IMR-90 (cell line): ENCODE data around the gene TSNAXIP1.

Source experiments
- CTCF ChIP-seq: conservative IDR thresholded peaks from 2 replicates; pipeline ENCODE4 v1.5.1; 2012; ENCODE audit warnings: mild to moderate bottlenecking, low read depth, low read length, improper control_type of control experiment
- MAFK ChIP-seq: IDR thresholded peaks from 2 replicates; pipeline ENCODE4 v1.6.1; 2012; ENCODE audit warnings: low read depth, low read length, improper control_type of control experiment
- MAZ ChIP-seq: IDR thresholded peaks from 2 replicates; pipeline ENCODE4 v1.6.1; 2012; ENCODE audit warnings: low read depth, mild to moderate bottlenecking, low read length, improper control_type of control experiment, moderate library complexity, borderline replicate concordance
- MXI1 ChIP-seq: IDR thresholded peaks from 2 replicates; pipeline ENCODE4 v1.6.1; 2012; ENCODE audit warnings: low read depth, mild to moderate bottlenecking, low read length, moderate library complexity, borderline replicate concordance
- POLR2A ChIP-seq: IDR thresholded peaks from 2 replicates; pipeline ENCODE4 v1.6.1; 2012; ENCODE audit warnings: mild to moderate bottlenecking, low read depth, low read length
- RAD21 ChIP-seq: IDR thresholded peaks from 2 replicates; pipeline ENCODE4 v1.6.1; 2012; ENCODE audit warnings: low read length, improper control_type of control experiment
- RFX5 ChIP-seq: IDR thresholded peaks from 2 replicates; pipeline ENCODE4 v1.8.0; 2012; ENCODE audit warnings: low read depth, mild to moderate bottlenecking, low read length, moderate library complexity

DNA sequence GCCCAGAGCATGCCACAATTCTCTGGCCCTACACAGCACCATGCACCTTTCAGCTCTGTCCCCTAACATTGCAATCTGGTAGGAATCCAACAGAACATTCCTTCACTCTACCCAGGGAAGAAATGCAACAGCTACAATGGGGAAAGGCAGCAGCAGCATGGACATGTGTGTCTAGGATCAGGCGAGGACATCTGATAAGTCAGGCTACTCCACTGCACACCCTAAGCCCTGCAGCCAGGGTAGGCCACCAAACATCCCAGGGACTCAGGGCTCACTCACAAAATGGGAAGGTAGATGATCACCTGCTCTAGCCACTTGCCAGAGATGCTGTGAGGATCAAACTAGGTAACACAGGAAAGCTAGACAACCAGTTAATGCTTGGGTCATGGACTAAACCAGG lies 5.4 kb upstream of the TSNAXIP1 start:
- no peak for TF ChIP-seq MAFK
- TF ChIP-seq CTCF = no peak
- TF ChIP-seq MXI1 = no peak
- TF ChIP-seq RAD21 = no peak
- TF ChIP-seq POLR2A = no peak
- TF ChIP-seq MAZ = no peak
- no peak for TF ChIP-seq RFX5
